HepG2 (cell line): ENCODE data around the gene NRN1L. TPM values are rescaled to one million over a fixed set of nuclear protein-coding genes. Genes with fewer than 3 reads are reported as not detected.
A peak's percentile ranks its signal among the peaks of the same experiment; 100 is the strongest.

Experiments
- ASH2L ChIP-seq: fragments of 300-600, 200-600 bp; sonication (generic); IDR thresholded peaks from 2 replicates; pipeline ENCODE4 v1.7.0; 2017; ENCODE audit warnings: low read depth, mild to moderate bottlenecking, moderate library complexity, mixed read lengths, low read length; ENCODE audit not compliant: insufficient read length
- CREB1 ChIP-seq, 2 experiments: fragments of 450-650 bp in 1 of 2; IDR thresholded peaks; 2 replicates each; pipeline ENCODE4 v1.6.1; 2016 to 2017; ENCODE audit warnings: control low read depth in 1 of 2, mild to moderate bottlenecking in 1 of 2, missing compliant biosample characterization in 1 of 2, missing genetic modification characterization in 1 of 2
- HNF4A ChIP-seq: sonication (generic); formaldehyde crosslinking; IDR thresholded peaks from 2 replicates; pipeline ENCODE4 v1.4.0; 2020; ENCODE audit warnings: missing genetic modification reagents
- HNRNPLL ChIP-seq: fragments of 200-400 bp; formaldehyde crosslinking; IDR thresholded peaks from 2 replicates; pipeline ENCODE4 v1.6.1; 2017; ENCODE audit warnings: mild to moderate bottlenecking, low read depth, low read length; ENCODE audit not compliant: poor library complexity, severe bottlenecking
- KLF13 ChIP-seq: sonication (generic); formaldehyde crosslinking; IDR thresholded peaks from 2 replicates; pipeline ENCODE4 v1.4.0; 2020; ENCODE audit warnings: mild to moderate bottlenecking, missing genetic modification reagents
- MED1 ChIP-seq: sonication (generic); formaldehyde crosslinking; IDR thresholded peaks from 2 replicates; pipeline ENCODE4 v1.4.0; 2020; ENCODE audit warnings: missing genetic modification reagents
- MED13 ChIP-seq: sonication (generic); formaldehyde crosslinking; IDR thresholded peaks from 2 replicates; pipeline ENCODE4 v1.5.0; 2020; ENCODE audit warnings: missing genetic modification reagents
- MED8 ChIP-seq: sonication (generic); formaldehyde crosslinking; IDR thresholded peaks from 2 replicates; pipeline ENCODE4 v1.8.1; 2023; ENCODE audit warnings: mild to moderate bottlenecking, missing genetic modification reagents; ENCODE audit not compliant: insufficient replicate concordance
- NCOA5 ChIP-seq: sonication (generic); formaldehyde crosslinking; IDR thresholded peaks from 2 replicates; pipeline ENCODE4 v1.4.0; 2020; ENCODE audit warnings: missing genetic modification reagents
- POLR2AphosphoS2 ChIP-seq: IDR thresholded peaks from 2 replicates; pipeline ENCODE4 v1.6.1; 2011; ENCODE audit warnings: low read depth, low read length, improper control_type of control experiment
- RBAK ChIP-seq: sonication (generic); formaldehyde crosslinking; IDR thresholded peaks from 2 replicates; pipeline ENCODE4 v1.5.1; 2020; ENCODE audit warnings: mild to moderate bottlenecking, missing genetic modification reagents
- RCOR2 ChIP-seq: IDR thresholded peaks from 2 replicates; pipeline ENCODE4 v1.6.1; 2016; ENCODE audit warnings: missing biosample characterization, missing genetic modification reagents
- RELA ChIP-seq: sonication (generic); formaldehyde crosslinking; IDR thresholded peaks from 2 replicates; pipeline ENCODE4 v1.4.0; 2020; ENCODE audit warnings: missing genetic modification reagents
- SMARCE1 ChIP-seq: fragments of 450-650 bp; IDR thresholded peaks from 2 replicates; pipeline ENCODE4 v1.6.1; 2017; ENCODE audit warnings: borderline replicate concordance
- ZC3H4 ChIP-seq: sonication (generic); formaldehyde crosslinking; IDR thresholded peaks from 2 replicates; pipeline ENCODE4 v1.4.0; 2020; ENCODE audit warnings: missing genetic modification reagents, borderline replicate concordance
- ZNF256 ChIP-seq: sonication (generic); formaldehyde crosslinking; conservative IDR thresholded peaks from 2 replicates; pipeline ENCODE4 v1.4.0; 2020; ENCODE audit warnings: missing genetic modification reagents
- ZNF484 ChIP-seq: sonication (generic); formaldehyde crosslinking; IDR thresholded peaks from 2 replicates; pipeline ENCODE4 v1.5.1; 2020; ENCODE audit warnings: mild to moderate bottlenecking, low read depth, missing genetic modification reagents, borderline replicate concordance
- ZNF577 ChIP-seq: sonication (generic); formaldehyde crosslinking; IDR thresholded peaks from 2 replicates; pipeline ENCODE4 v1.4.0; 2020; ENCODE audit warnings: mild to moderate bottlenecking, low read depth, missing genetic modification reagents, borderline replicate concordance
- ZNF841 ChIP-seq: sonication (generic); formaldehyde crosslinking; IDR thresholded peaks from 2 replicates; pipeline ENCODE4 v1.8.1; 2023; ENCODE audit warnings: missing genetic modification reagents, borderline replicate concordance
- ZNF878 ChIP-seq: sonication (generic); formaldehyde crosslinking; IDR thresholded peaks from 2 replicates; pipeline ENCODE4 v1.8.1; 2023; ENCODE audit warnings: mild to moderate bottlenecking, missing genetic modification reagents, moderate library complexity
- ZSCAN22 ChIP-seq: sonication (generic); formaldehyde crosslinking; IDR thresholded peaks from 2 replicates; pipeline ENCODE4 v1.4.0; 2020; ENCODE audit warnings: mild to moderate bottlenecking, missing genetic modification reagents
- polyA plus RNA-seq, 8 experiments: library from polyadenylated mRNA; depleted of rRNA in 3 of 8; stranded (reverse) in 7 of 8; unstranded in 1 of 8; fragments of >200 nt; fragmentation: Illumina TruSeq in 4 of 8; extraction: Trizol in 4 of 8; gene quantifications; 2 replicates each; pipeline versions ENCODE4 v1.2.1 to v1.2.3, GENCODE V29; 2011 to 2016; ENCODE audit warnings: low read depth in 4 of 8, missing spikeins in 1 of 8, mixed read lengths in 1 of 8; ENCODE audit not compliant: insufficient read depth in 1 of 8
- total RNA-seq, 5 experiments: library from RNA; depleted of rRNA; stranded (reverse); fragments of >200 nt; fragmentation: Illumina TruSeq; extraction: Trizol; gene quantifications; 2 replicates each; pipeline ENCODE4 v1.2.3, GENCODE V29; 2016; ENCODE audit warnings: low read depth in 1 of 5
- TF ChIP-seq, protein P1 (sequence below): sonication (generic); formaldehyde crosslinking; conservative IDR thresholded peaks from 2 replicates; pipeline ENCODE4 v1.8.1; 2023; ENCODE audit warnings: missing genetic modification reagents
- TF ChIP-seq, protein P2 (sequence below): sonication (generic); formaldehyde crosslinking; IDR thresholded peaks from 2 replicates; pipeline ENCODE4 v1.5.0; 2020; ENCODE audit warnings: missing genetic modification reagents
- TF ChIP-seq, protein P3 (sequence below): sonication (generic); formaldehyde crosslinking; IDR thresholded peaks from 2 replicates; pipeline ENCODE4 v1.5.0; 2020; ENCODE audit warnings: mild to moderate bottlenecking, missing genetic modification reagents
- TF ChIP-seq, protein P4 (sequence below): sonication (generic); formaldehyde crosslinking; IDR thresholded peaks from 2 replicates; pipeline ENCODE4 v1.9.0; 2021; ENCODE audit warnings: missing genetic modification reagents, borderline replicate concordance

NRN1L gene
- total and polyA plus RNA-seq, 2 of the 13 experiments (the other 11 are each of a cell fraction or from before 2014, with no cell fraction given): 0.53 to 1.2 TPM

DNA sequence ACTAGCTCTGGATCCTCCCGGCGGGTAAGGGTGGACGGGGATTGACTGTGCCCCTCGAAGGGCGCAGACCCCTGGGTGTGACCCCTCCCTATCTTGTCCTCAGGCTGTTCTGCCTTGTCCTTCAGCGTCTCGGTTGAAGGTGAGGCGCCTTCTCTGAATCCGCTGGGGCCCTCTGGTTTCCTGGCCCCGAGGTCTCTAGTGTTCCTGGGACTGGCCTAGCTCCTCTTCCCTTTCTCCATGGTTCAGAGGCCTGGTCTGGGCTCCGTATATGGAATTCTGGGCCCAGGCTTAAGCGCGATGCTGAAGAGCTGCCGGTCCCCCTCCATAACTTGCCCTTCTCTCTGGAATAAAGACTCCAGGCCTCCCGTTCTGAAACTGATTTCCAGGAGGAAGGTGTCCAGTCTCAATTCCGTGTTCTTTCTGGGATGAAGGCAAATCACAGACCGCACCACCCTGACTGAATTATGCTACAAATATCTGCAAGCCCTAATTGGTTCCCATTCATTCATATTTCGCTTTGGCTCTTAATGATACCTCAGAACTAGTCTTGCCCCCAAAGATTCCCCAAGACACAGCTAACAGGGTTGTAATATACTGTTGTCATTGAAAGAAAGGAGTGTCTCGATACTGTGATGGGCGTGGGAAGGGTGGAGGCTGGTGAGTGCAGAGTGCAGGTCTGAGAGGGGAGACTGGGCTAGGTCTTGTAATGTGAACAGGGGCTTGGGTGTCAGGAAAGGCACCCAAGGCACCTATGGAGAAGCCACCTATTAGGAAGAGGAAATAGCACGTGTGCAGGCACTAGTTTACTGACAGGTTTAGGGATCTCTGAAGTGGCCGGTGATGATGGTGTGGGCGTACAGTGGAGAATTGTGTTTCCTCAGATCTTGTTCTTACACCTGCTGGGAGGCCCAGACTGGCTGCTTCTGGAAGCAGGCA, 11.0 kb upstream of the NRN1L start (continued):
- TF ChIP-seq SMARCE1: no peak
- TF ChIP-seq MED1: no peak
- TF ChIP-seq, protein P1, sequence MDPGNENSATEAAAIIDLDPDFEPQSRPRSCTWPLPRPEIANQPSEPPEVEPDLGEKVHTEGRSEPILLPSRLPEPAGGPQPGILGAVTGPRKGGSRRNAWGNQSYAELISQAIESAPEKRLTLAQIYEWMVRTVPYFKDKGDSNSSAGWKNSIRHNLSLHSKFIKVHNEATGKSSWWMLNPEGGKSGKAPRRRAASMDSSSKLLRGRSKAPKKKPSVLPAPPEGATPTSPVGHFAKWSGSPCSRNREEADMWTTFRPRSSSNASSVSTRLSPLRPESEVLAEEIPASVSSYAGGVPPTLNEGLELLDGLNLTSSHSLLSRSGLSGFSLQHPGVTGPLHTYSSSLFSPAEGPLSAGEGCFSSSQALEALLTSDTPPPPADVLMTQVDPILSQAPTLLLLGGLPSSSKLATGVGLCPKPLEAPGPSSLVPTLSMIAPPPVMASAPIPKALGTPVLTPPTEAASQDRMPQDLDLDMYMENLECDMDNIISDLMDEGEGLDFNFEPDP: 0 out of 2 replicates have a peak, but pooled peaks have one; percentile 80
- no peak for TF ChIP-seq RCOR2 (CRISPR knock-in tag)
- TF ChIP-seq ZNF484 (CRISPR knock-in tag): no peak
- TF ChIP-seq, protein P2, sequence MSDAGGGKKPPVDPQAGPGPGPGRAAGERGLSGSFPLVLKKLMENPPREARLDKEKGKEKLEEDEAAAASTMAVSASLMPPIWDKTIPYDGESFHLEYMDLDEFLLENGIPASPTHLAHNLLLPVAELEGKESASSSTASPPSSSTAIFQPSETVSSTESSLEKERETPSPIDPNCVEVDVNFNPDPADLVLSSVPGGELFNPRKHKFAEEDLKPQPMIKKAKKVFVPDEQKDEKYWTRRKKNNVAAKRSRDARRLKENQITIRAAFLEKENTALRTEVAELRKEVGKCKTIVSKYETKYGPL: no peak
- no peak for TF ChIP-seq ZNF841 (CRISPR knock-in tag)
- TF ChIP-seq HNF4A (CRISPR knock-in tag): no peak
- no peak for TF ChIP-seq ZC3H4 (CRISPR knock-in tag)
- TF ChIP-seq KLF13: no peak
- no peak for TF ChIP-seq MED8 (CRISPR knock-in tag)
- TF ChIP-seq ZNF878 (CRISPR knock-in tag): no peak
- TF ChIP-seq ZNF256 (CRISPR knock-in tag): 0 out of 2 replicates have a peak, but pooled peaks have one; percentile 4
- TF ChIP-seq CREB1 (IDR thresholded peaks at IDR 0.05): no peak
- no peak for TF ChIP-seq CREB1 (CRISPR knock-in tag; IDR thresholded peaks at IDR 0.05)
- no peak for TF ChIP-seq HNRNPLL
- TF ChIP-seq MED13: no peak
- 0 out of 2 replicates have a peak, but pooled peaks have one; percentile 40 for TF ChIP-seq NCOA5 (CRISPR knock-in tag)
- TF ChIP-seq RBAK: no peak
- TF ChIP-seq POLR2AphosphoS2: no peak
- TF ChIP-seq ZSCAN22 (CRISPR knock-in tag): peak; percentile 80
- no peak for TF ChIP-seq ASH2L
- TF ChIP-seq, protein P3, sequence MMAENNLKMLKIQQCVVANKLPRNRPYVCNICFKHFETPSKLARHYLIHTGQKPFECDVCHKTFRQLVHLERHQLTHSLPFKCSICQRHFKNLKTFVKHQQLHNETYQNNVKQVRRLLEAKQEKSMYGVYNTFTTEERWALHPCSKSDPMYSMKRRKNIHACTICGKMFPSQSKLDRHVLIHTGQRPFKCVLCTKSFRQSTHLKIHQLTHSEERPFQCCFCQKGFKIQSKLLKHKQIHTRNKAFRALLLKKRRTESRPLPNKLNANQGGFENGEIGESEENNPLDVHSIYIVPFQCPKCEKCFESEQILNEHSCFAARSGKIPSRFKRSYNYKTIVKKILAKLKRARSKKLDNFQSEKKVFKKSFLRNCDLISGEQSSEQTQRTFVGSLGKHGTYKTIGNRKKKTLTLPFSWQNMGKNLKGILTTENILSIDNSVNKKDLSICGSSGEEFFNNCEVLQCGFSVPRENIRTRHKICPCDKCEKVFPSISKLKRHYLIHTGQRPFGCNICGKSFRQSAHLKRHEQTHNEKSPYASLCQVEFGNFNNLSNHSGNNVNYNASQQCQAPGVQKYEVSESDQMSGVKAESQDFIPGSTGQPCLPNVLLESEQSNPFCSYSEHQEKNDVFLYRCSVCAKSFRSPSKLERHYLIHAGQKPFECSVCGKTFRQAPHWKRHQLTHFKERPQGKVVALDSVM: no peak
- no peak for TF ChIP-seq ZNF577 (CRISPR knock-in tag)
- no peak for TF ChIP-seq RELA
- TF ChIP-seq, protein P4, sequence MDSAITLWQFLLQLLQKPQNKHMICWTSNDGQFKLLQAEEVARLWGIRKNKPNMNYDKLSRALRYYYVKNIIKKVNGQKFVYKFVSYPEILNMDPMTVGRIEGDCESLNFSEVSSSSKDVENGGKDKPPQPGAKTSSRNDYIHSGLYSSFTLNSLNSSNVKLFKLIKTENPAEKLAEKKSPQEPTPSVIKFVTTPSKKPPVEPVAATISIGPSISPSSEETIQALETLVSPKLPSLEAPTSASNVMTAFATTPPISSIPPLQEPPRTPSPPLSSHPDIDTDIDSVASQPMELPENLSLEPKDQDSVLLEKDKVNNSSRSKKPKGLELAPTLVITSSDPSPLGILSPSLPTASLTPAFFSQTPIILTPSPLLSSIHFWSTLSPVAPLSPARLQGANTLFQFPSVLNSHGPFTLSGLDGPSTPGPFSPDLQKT (CRISPR knock-in tag): no peak
